ENCODE data around the gene KDM4B.

Gene KDM4B

GRCh38 chr19:5022066-5022860, 53.4 kb downstream of the KDM4B start:
- no peak overlapping the region for H3K4me3 ChIP-seq (replicated peaks; ENCODE audit: low read depth, low read length)
- DNase-seq (ENCODE audit: low read depth): no peak

DNA sequence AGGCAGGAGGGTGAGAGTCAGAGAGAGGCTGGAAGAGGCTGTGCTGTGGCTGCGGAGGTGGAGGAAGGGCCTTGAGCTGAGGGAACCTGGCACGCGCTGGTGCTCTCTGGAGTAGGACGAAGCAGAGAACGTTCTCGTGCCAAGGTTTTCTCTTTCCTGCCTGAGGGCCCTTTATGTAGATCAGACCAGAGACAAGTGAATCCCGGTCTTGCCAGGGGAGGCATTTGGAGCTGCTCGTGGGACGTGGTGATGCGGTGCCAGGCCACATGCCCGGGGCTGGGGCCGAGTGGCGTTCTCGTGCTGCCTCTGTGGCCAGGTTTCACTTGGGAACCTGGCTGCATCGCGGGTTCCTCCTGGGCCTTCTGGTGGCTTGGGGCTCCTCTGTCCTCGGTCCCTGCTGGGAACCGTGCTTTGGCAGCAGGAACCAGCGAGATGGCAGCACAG, 54.2 kb downstream of the KDM4B start:
- no peak for DNase-seq (ENCODE audit: low read depth)
- no peak for TF ChIP-seq CTCF (IDR thresholded peaks at IDR 0.05; ENCODE audit: low read length, missing control alignments)
- no peak overlapping the region for H3K4me3 ChIP-seq (replicated peaks; ENCODE audit: low read depth, low read length)

More at GRCh38 chr19:5022066-5022860, 53.4 kb downstream of the KDM4B start:
- no peak for TF ChIP-seq CTCF (IDR thresholded peaks at IDR 0.05; ENCODE audit: low read length, missing control alignments)

DNA sequence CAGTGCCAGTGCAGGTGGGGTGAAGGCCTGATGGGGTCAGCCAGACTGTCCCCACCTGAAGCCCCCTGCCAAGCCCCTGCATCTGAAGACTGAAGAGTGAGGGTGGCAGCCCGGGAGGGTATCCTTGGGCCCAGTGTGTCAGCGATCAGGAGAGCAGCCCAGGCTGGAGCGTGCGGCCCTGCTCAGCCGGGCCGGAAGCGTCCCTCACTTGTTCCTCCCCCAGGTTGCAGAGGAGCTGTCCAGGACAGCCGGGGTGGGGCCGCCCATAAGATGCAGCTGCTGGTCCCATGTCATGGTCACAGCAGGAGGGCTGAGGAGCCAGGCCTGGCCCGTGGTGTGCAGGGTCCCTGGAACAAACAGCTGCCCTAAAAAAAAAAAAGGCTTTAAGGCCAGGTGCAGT, 55.4 kb downstream of the KDM4B start:
- TF ChIP-seq CTCF (IDR thresholded peaks at IDR 0.05; ENCODE audit: low read length, missing control alignments): no peak
- no peak for DNase-seq (ENCODE audit: low read depth)
- no peak overlapping the region for H3K4me3 ChIP-seq (replicated peaks; ENCODE audit: low read depth, low read length)

DNA sequence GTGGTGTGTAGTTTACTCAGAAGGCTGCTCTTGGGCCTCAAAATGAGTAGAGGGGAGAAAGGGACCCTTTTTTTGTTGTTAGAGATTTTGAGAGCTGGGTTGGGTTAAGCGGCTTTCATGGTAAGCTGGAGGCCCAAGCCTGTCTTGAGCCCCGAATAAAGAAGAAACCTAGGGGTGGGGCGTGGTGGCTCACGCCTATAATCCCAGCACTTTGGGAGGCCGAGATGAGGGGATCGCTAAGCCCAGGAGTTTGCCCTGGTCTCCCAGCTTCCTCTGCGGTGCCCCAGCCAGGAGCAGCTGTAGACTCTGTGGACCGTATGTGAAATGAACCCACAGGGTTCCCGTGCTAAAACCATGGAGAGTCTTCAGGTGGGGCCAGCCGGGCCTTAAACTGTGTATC, 56.1 kb downstream of the KDM4B start:
- no peak for TF ChIP-seq CTCF (IDR thresholded peaks at IDR 0.05; ENCODE audit: low read length, missing control alignments)

GRCh38 chr19:5026706-5027273, 57.9 kb downstream of the KDM4B start:
- H3K4me3 ChIP-seq (replicated peaks; ENCODE audit: low read depth, low read length): no peak overlapping the region
- peak; percentile 26 for TF ChIP-seq CTCF (IDR thresholded peaks at IDR 0.05; ENCODE audit: low read length, missing control alignments)
- peak; percentile 29 for DNase-seq (ENCODE audit: low read depth)

More for the DNA sequence above, 56.1 kb downstream of the KDM4B start:
- DNase-seq (ENCODE audit: low read depth): no peak
- no peak overlapping the region for H3K4me3 ChIP-seq (replicated peaks; ENCODE audit: low read depth, low read length)

- no peak for DNase-seq (ENCODE audit: low read depth)
- TF ChIP-seq CTCF (IDR thresholded peaks at IDR 0.05; ENCODE audit: low read length, missing control alignments): no peak
Measured at GRCh38 chr19:5028229-5028886, 59.4 kb downstream of the KDM4B start.

More at GRCh38 chr19:5028229-5028886, 59.4 kb downstream of the KDM4B start:
- no peak overlapping the region for H3K4me3 ChIP-seq (replicated peaks; ENCODE audit: low read depth, low read length)

Data from fibroblast of pulmonary artery (primary cell).